ENCODE results near the gene LTK. TPM values are rescaled to one million over a fixed set of nuclear protein-coding genes. Genes with fewer than 3 reads are reported as not detected.

The LTK gene
- total RNA-seq, 2 experiments from 2014 or later, result 0.10 to 0.11 TPM

DNA sequence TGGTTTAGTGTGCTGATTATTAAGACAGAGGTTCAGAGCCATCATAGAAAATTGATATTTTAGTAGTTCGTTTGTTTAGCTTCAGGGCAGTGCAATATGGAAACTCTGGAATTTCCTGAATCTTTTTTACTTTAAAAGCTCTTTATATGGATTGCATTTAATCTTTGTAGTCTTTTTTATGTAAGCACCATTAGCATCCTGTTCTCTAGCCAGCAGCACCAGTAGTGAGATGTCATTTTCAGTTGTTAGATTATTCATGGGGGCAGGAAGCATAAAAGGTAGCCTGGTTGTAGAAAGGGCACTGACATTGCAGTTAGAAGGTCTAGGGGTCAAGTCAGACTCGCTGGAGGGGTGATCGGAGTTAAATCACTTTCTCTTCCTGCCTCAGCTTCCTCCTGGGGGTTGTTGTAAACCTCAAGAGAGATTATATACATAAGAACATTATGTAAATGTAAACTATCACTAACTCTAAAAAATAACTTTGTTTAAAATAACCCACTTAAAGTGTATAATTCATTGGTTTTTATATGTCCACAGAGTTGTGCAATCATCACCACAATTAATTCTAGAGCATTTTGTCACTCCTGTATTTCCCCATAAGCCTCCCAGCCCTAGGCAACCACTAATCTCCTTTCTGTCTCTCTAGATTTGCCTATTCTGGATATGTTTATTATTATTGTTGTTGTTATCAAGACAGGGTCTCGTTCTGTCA lies 51.4 kb downstream of the LTK start:
- POLR2A ChIA-PET, result no interaction called here

More for the DNA sequence above, 51.4 kb downstream of the LTK start:
- CTCF ChIA-PET, result interaction anchor here (0.6 kb wide), 1 partner anchor 69 kb away, joined by 6 read pairs; no protein-coding TSS in a partner anchor

Other genes starting within 250 kb of the LTK start
- gene OIP5, start 181.2 kb downstream of the LTK start, total RNA-seq, result 10 to 100 TPM; 18.7 to 19.9 TPM
- 100 to 1,000 TPM; 118 to 126 TPM for gene NUSAP1, start 180.9 kb downstream of the LTK start, total RNA-seq
- 10 to 100 TPM; 18.1 to 19.6 TPM for gene NDUFAF1, start 111.3 kb downstream of the LTK start, total RNA-seq
- 10 to 100 TPM; 28.3 to 33.8 TPM for gene RTF1, start 96.7 kb downstream of the LTK start, total RNA-seq
- under 1 TPM; 0.55 to 0.57 TPM for gene ITPKA, start 20.0 kb downstream of the LTK start, total RNA-seq
- gene RPAP1, start 30.4 kb upstream of the LTK start, total RNA-seq, result 10 to 100 TPM; 64.1 to 68.5 TPM
- 1 to 10 TPM; 1.8 to 2.2 TPM for gene TYRO3, start 45.4 kb upstream of the LTK start, total RNA-seq
- gene MGA, start 146.6 kb upstream of the LTK start, total RNA-seq, result 10 to 100 TPM; 37.9 to 38.2 TPM

Data from activated CD8-positive, alpha-beta memory T cell treated with anti-CD3 and anti-CD28 coated beads for 36 hours (primary cell).